OCI-LY1 (cell line): ENCODE measurements around the gene FRAS1.

Source experiments
- H2AFZ ChIP-seq: fragments of 200-600 bp; sonication (generic), shearing (Covaris generic); 2 replicates; pipeline ENCODE4 v1.6.0; 2014; ENCODE audit warnings: antibody characterized with exemption, mild to moderate bottlenecking, low read length
- H3F3A ChIP-seq: fragments of 200-600 bp; sonication (generic), shearing (Covaris generic); 2 replicates; pipeline ENCODE4 v1.6.0; 2014; ENCODE audit warnings: mild to moderate bottlenecking, antibody characterized with exemption, low read length, moderate library complexity; ENCODE audit not compliant: insufficient read depth
- H3K27ac ChIP-seq: fragments of 200-600 bp; sonication (generic); 2 replicates; pipeline ENCODE4 v1.5.1; 2014; ENCODE audit warnings: low read length, mixed run types, mild to moderate bottlenecking, low read depth; ENCODE audit not compliant: poor library complexity, severe bottlenecking
- H3K27me3 ChIP-seq: fragments of 200-600 bp; sonication (generic); 2 replicates; pipeline ENCODE4 v1.6.0; 2014; ENCODE audit warnings: antibody characterized with exemption, mild to moderate bottlenecking, low read length, moderate library complexity; ENCODE audit not compliant: insufficient read depth
- H3K36me3 ChIP-seq: fragments of 200-600 bp; sonication (generic); 2 replicates; pipeline ENCODE4 v1.6.1; 2014; ENCODE audit warnings: mild to moderate bottlenecking, antibody characterized with exemption, low read length, moderate library complexity, mixed read lengths; ENCODE audit not compliant: insufficient read depth
- H3K4me1 ChIP-seq: fragments of 200-600 bp; sonication (generic); 2 replicates; pipeline ENCODE4 v1.5.1; 2014; ENCODE audit warnings: mild to moderate bottlenecking, low read length, moderate library complexity; ENCODE audit not compliant: insufficient read depth, severe bottlenecking
- H3K4me2 ChIP-seq: fragments of 200-600 bp; sonication (generic), shearing (Covaris generic); 2 replicates; pipeline ENCODE4 v1.6.1; 2014; ENCODE audit warnings: low read length
- H3K4me3 ChIP-seq: fragments of 200-600 bp; sonication (generic); 2 replicates; pipeline ENCODE4 v1.5.1; 2014; ENCODE audit warnings: low read length, low read depth, mild to moderate bottlenecking, mixed read lengths; ENCODE audit not compliant: poor library complexity, severe bottlenecking
- H3K79me2 ChIP-seq: fragments of 200-600 bp; shearing (Covaris generic); 2 replicates; pipeline ENCODE4 v1.6.1; 2016; ENCODE audit warnings: mixed run types, low read length, mixed read lengths; ENCODE audit not compliant: insufficient read depth
- H3K9ac ChIP-seq: fragments of 200-600 bp; sonication (generic), shearing (Covaris generic); 2 replicates; pipeline ENCODE4 v1.6.1; 2014; ENCODE audit warnings: mild to moderate bottlenecking, low read length, mixed read lengths
- H3K9me2 ChIP-seq: fragments of 200-600 bp; sonication (generic), shearing (Covaris generic); 2 replicates; pipeline ENCODE4 v1.6.1; 2014; ENCODE audit warnings: low read depth, mild to moderate bottlenecking, low read length, mixed read lengths
- H3K9me3 ChIP-seq: fragments of 200-600 bp; shearing (Covaris generic); 2 replicates; pipeline ENCODE4 v1.6.1; 2014; ENCODE audit warnings: low read length, mixed read lengths
- H4K20me1 ChIP-seq: fragments of 200-600 bp; sonication (generic), shearing (Covaris generic); 2 replicates; pipeline ENCODE4 v1.6.0; 2016; ENCODE audit warnings: mild to moderate bottlenecking, low read length; ENCODE audit not compliant: insufficient read depth
- EZH2 ChIP-seq: fragments of 200-600 bp; sonication (generic), shearing (Covaris generic); IDR thresholded peaks from 2 replicates; pipeline ENCODE4 v1.8.0; 2017; ENCODE audit warnings: borderline replicate concordance, mixed run types, mild to moderate bottlenecking, antibody characterized with exemption, low read length, moderate library complexity, mixed read lengths
- TF ChIP-seq, protein P1 (sequence below): fragments of 200-600 bp; sonication (generic), shearing (Covaris generic); IDR thresholded peaks from 2 replicates; pipeline ENCODE4 v1.5.1; 2017; ENCODE audit warnings: mild to moderate bottlenecking, antibody characterized with exemption, low read length, moderate library complexity, mixed read lengths

FRAS1 gene

DNA sequence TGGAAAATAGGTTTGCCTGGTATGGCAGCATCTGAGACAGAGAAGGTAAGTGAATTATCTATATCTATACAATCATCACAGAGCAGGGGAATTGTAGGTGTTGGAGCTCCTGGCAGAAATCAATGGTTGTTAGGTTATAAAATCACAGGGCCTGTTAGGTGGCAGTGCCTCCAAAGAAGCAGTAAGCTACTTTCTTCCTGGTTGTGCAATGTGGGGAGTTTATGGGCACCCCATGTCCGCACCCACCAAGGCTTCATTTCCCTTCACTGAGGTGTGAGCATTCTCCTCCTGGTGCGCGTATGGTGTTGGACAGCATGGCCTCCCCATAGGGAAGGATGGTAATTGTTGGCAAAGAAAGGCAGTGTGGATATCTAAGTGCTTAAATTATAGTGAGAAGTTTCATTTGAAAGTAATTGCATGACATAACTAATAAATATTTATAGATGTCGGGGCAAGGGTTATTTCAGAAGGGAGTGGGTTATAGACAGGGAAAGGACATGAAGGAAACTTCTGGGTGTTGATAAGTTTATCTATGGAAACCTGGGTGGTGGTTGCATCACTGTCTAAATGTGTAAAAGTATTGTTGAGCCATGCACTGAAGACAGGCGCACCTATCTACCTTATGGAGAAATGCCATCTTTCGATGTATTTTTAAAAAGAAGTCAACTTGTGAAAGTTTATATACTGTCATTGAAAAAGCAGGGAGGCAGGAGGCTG is 153.7 kb downstream of the FRAS1 start:
- Histone ChIP-seq H3K9me2 (no peaks in the 10 kb centered on the region), H3K79me2 (no peaks in the 10 kb centered on the region), H3K4me3 (no peak overlapping the region), H3K36me3 (no peaks in the 10 kb centered on the region), H3K4me1 (no peaks in the 10 kb centered on the region), H3K4me2 (no peak overlapping the region), H3K9ac (no peak overlapping the region), H3K27ac (no peak overlapping the region), H3K9me3 (no peaks in the 10 kb centered on the region), H3K27me3 (no peaks in the 10 kb centered on the region), H3F3A (no peaks in the 10 kb centered on the region), H2AFZ (no peak overlapping the region), H4K20me1 (no peaks in the 10 kb centered on the region)
- TF ChIP-seq, protein P1, sequence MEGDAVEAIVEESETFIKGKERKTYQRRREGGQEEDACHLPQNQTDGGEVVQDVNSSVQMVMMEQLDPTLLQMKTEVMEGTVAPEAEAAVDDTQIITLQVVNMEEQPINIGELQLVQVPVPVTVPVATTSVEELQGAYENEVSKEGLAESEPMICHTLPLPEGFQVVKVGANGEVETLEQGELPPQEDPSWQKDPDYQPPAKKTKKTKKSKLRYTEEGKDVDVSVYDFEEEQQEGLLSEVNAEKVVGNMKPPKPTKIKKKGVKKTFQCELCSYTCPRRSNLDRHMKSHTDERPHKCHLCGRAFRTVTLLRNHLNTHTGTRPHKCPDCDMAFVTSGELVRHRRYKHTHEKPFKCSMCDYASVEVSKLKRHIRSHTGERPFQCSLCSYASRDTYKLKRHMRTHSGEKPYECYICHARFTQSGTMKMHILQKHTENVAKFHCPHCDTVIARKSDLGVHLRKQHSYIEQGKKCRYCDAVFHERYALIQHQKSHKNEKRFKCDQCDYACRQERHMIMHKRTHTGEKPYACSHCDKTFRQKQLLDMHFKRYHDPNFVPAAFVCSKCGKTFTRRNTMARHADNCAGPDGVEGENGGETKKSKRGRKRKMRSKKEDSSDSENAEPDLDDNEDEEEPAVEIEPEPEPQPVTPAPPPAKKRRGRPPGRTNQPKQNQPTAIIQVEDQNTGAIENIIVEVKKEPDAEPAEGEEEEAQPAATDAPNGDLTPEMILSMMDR = no peak
- no peak for TF ChIP-seq EZH2

DNA sequence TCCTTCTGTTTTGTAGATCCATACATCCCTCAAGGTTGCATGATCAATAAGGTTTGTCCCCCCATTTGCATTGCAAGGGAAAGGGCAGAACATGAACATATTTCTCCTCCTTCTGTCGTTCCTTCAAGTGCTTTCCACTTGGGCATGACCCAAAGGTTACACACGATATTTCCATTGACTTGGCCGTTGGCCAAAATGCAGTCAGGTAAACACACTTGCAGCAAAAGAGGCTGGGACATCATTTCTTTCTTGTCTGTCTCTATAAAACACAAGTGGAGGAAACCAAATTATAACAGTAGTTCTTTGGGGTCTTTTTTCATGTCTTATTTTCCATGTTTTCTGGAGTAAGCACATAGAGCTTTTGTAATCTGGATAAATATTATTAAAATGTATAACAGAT is 156.1 kb downstream of the FRAS1 start:
- Histone ChIP-seq H3K9me2 (no peaks in the 10 kb centered on the region), H3K4me3 (no peak overlapping the region), H3F3A (no peaks in the 10 kb centered on the region), H3K27me3 (no peaks in the 10 kb centered on the region), H3K79me2 (no peaks in the 10 kb centered on the region), H3K36me3 (no peaks in the 10 kb centered on the region), H2AFZ (no peak overlapping the region), H3K27ac (no peak overlapping the region), H3K9me3 (no peaks in the 10 kb centered on the region), H3K4me2 (no peak overlapping the region), H4K20me1 (no peaks in the 10 kb centered on the region), H3K4me1 (no peaks in the 10 kb centered on the region), H3K9ac (no peak overlapping the region)
- TF ChIP-seq EZH2 = no peak
- TF ChIP-seq, protein P1 = no peak

DNA sequence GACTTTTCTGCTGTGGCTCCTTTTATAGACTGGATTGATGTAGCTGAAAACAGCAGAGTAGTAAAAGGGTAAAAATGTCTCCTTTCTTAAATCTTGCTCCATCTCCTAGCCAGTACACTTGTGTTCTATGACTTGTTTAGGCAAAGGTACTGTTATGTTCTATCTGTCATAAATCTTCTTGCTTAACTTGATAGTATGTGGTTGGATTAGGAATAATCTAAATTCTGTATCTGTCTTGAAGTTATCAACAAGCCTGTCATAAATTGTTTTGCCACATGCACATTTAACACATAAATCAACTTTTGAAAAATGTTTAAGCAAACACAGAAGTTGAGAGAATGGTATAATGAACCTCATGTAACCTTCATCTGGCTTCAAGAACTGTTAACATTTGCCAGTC is 157.0 kb downstream of the FRAS1 start:
- Histone ChIP-seq H3F3A (no peaks in the 10 kb centered on the region), H2AFZ (no peak overlapping the region), H3K4me2 (no peak overlapping the region), H3K4me1 (no peaks in the 10 kb centered on the region), H3K27ac (no peak overlapping the region), H3K36me3 (no peaks in the 10 kb centered on the region), H4K20me1 (no peaks in the 10 kb centered on the region), H3K9me3 (no peaks in the 10 kb centered on the region), H3K9me2 (no peaks in the 10 kb centered on the region), H3K27me3 (no peaks in the 10 kb centered on the region), H3K9ac (no peak overlapping the region), H3K79me2 (no peaks in the 10 kb centered on the region), H3K4me3 (no peak overlapping the region)
- TF ChIP-seq, protein P1 = no peak
- TF ChIP-seq EZH2 = no peak
